CD4-positive, alpha-beta memory T cell (primary cell): Measurements from ENCODE around the gene PMEPA1. TPM values are rescaled to one million over a fixed set of nuclear protein-coding genes. Genes with fewer than 3 reads are reported as not detected.

Source experiments
- CTCF ChIA-PET: fragments of 350-600 bp; sonication (Branson Sonifier 250); formaldehyde crosslinking; loops from one replicate; lab custom pipeline; 2021; ENCODE audit warnings: inconsistent platforms; ENCODE audit not compliant: partially characterized antibody; lab: Charles Lee
- POLR2A ChIA-PET: fragments of 350-600 bp; sonication (Branson Sonifier 250); formaldehyde crosslinking; loops from one replicate; lab custom pipeline; 2021; ENCODE audit not compliant: partially characterized antibody; lab: Charles Lee
- DNase-seq, 5 donors: peaks; one replicate each; pipeline versions ENCODE4 v3.0.0 to v3.0.0-alpha.2; 2020 to 2022; ENCODE audit warnings: mixed read lengths in 1 of 5
- H3K27ac ChIP-seq: one replicate; pipeline ENCODE4 v1.7.0; 2013; ENCODE audit warnings: low read depth, low read length
- H3K27me3 ChIP-seq: 2 replicates; pipeline ENCODE4 v1.7.0; 2013; ENCODE audit warnings: mild to moderate bottlenecking, low read length, moderate library complexity; ENCODE audit not compliant: insufficient read depth
- H3K36me3 ChIP-seq: 2 replicates; pipeline ENCODE4 v1.7.0; 2013; ENCODE audit warnings: mild to moderate bottlenecking, low read length, moderate library complexity; ENCODE audit not compliant: insufficient read depth
- H3K4me1 ChIP-seq: 2 replicates; pipeline ENCODE4 v1.7.0; 2013; ENCODE audit warnings: mild to moderate bottlenecking, low read length, moderate library complexity; ENCODE audit not compliant: insufficient read depth
- H3K4me3 ChIP-seq, 2 donors: one replicate each; pipeline ENCODE4 v1.7.0; 2013; ENCODE audit warnings: low read length in 2 of 2, mild to moderate bottlenecking in 1 of 2
- H3K9me3 ChIP-seq, 2 donors: one replicate each; pipeline ENCODE4 v1.7.0; 2013; ENCODE audit warnings: low read length in 2 of 2, control low read depth in 1 of 2; ENCODE audit not compliant: control insufficient read depth in 1 of 2
- H3K27ac Mint-ChIP-seq, 7 donors: one replicate each; pipeline ENCODE4 v1.8.0; 2020 to 2021; ENCODE audit warnings: mixed read lengths in 7 of 7, mild to moderate bottlenecking in 6 of 7, inconsistent platforms in 3 of 7, moderate library complexity in 3 of 7
- H3K27me3 Mint-ChIP-seq, 2 donors: one replicate each; pipeline ENCODE4 v1.8.0; 2020 to 2021; ENCODE audit warnings: mixed read lengths in 2 of 2
- H3K36me3 Mint-ChIP-seq, 2 donors: one replicate each; pipeline ENCODE4 v1.8.0; 2020 to 2021; ENCODE audit warnings: mixed read lengths in 2 of 2, inconsistent platforms in 1 of 2, mild to moderate bottlenecking in 1 of 2
- H3K4me1 Mint-ChIP-seq, 4 donors: one replicate each; pipeline ENCODE4 v1.8.0; 2020 to 2021; ENCODE audit warnings: mixed read lengths in 4 of 4, mild to moderate bottlenecking in 1 of 4
- H3K4me3 Mint-ChIP-seq, 8 donors: one replicate each; pipeline ENCODE4 v1.8.0; 2020 to 2021; ENCODE audit warnings: mixed read lengths in 8 of 8, mild to moderate bottlenecking in 7 of 8, moderate library complexity in 6 of 8, inconsistent platforms in 3 of 8
- H3K9me3 Mint-ChIP-seq, 8 donors: one replicate each; pipeline ENCODE4 v1.8.0; 2020 to 2021; ENCODE audit warnings: mixed read lengths in 8 of 8, mild to moderate bottlenecking in 5 of 8, inconsistent platforms in 3 of 8, moderate library complexity in 1 of 8
- intact Hi-C: fragments of 100-400 bp; cut with micrococcal nuclease; formaldehyde crosslinking; loops from one replicate; pipeline ENCODE4 v1.15.1; 2023
- polyA plus RNA-seq, 2 donors: library from polyadenylated mRNA; unstranded; fragments of 300-500 nt; fragmentation: Illumina TruSeq; gene quantifications; one replicate each; pipeline ENCODE4 v1.2.3, GENCODE V29; 2021
- total RNA-seq, 2 experiments: library from RNA; stranded (reverse); gene quantifications; one replicate each; pipeline ENCODE4 v1.2.3, GENCODE V29; 2021

Gene PMEPA1
- total and polyA plus RNA-seq, 4 experiments from 2014 or later = 1.2 to 8.9 (median 5.5) TPM

- Histone ChIP-seq H3K36me3 (no peaks in the 10 kb centered on the region), H3K9me3 (no peaks in the 10 kb centered on the region), H3K4me1 (peaks cover 17% of the 10 kb centered on the region), H3K27ac (no peak overlapping the region), H3K4me3 (no peak overlapping the region), H3K27me3 (no peaks in the 10 kb centered on the region)
- H3K27me3 Mint-ChIP-seq = peaks cover 0 to 3% of the 10 kb centered on the region in 2 donors
- H3K4me1 Mint-ChIP-seq = peaks cover 14 to 29% (median 21%) of the 10 kb centered on the region in 4 donors
- peak overlapping the region in 2 of 8 donors; percentile 42 to 64 for H3K4me3 Mint-ChIP-seq
- POLR2A ChIA-PET = interaction anchor here (0.9 kb wide), 1 partner anchor 51 kb away, joined by 4 read pairs; the partner anchor contains the start of gene PMEPA1
- CTCF ChIA-PET = interaction anchor here (1.5 to 2.2 kb wide), 2 partner anchors 36 to 61 kb away, joined by 5 read pairs; no protein-coding TSS in a partner anchor
- DNase-seq = no peak
- no peaks in the 10 kb centered on the region for H3K36me3 Mint-ChIP-seq
- H3K9me3 Mint-ChIP-seq = peaks cover 0 to 2% (median 0%) of the 10 kb centered on the region in 8 donors
- H3K27ac Mint-ChIP-seq = peak overlapping the region in 6 of 7 donors; percentile 2 to 92 (median 82)
- intact Hi-C loops = no loop called here
These were observed 51.4 kb downstream of the PMEPA1 start for GRCh38 chr20:57658447-57658832.

- no peak overlapping the region for H3K27ac ChIP-seq
- no peak overlapping the region for H3K4me3 ChIP-seq
- POLR2A ChIA-PET = no interaction called here
- no peaks in the 10 kb centered on the region for H3K27me3 ChIP-seq
- peaks cover 14 to 29% (median 21%) of the 10 kb centered on the region in 4 donors for H3K4me1 Mint-ChIP-seq
- no peaks in the 10 kb centered on the region for H3K36me3 ChIP-seq
- no peaks in the 10 kb centered on the region for H3K36me3 Mint-ChIP-seq
- peaks cover 0 to 3% of the 10 kb centered on the region in 2 donors for H3K27me3 Mint-ChIP-seq
- intact Hi-C loops = no loop called here
- DNase-seq = peak; percentile 56 to 67 (median 58)
- peaks cover 0 to 2% (median 0%) of the 10 kb centered on the region in 8 donors for H3K9me3 Mint-ChIP-seq
- no peaks in the 10 kb centered on the region for H3K9me3 ChIP-seq
- H3K27ac Mint-ChIP-seq = peak overlapping the region; percentile 2 to 92 (median 88)
- CTCF ChIA-PET = interaction anchor here (2.2 kb wide), 1 partner anchor 60 kb away, joined by 5 read pairs; no protein-coding TSS in a partner anchor
- peak overlapping the region in 6 of 8 donors; percentile 12 to 64 (median 38) for H3K4me3 Mint-ChIP-seq
- peaks cover 17% of the 10 kb centered on the region for H3K4me1 ChIP-seq
These were observed 52.0 kb downstream of the PMEPA1 start for GRCh38 chr20:57657535-57658446.

- no peak overlapping the region for H3K4me3 Mint-ChIP-seq
- ChIA-PET POLR2A (no interaction called here), CTCF (interaction anchor here (1.1 to 4.6 kb wide), 7 partner anchors 28 to 527 kb away, joined by 3 to 42 read pairs (median 26); partner anchors contain the start of gene ZBP1)
- Histone ChIP-seq H3K27me3 (no peaks in the 10 kb centered on the region), H3K9me3 (no peaks in the 10 kb centered on the region), H3K4me1 (peaks cover 17% of the 10 kb centered on the region), H3K36me3 (no peaks in the 10 kb centered on the region), H3K4me3 (no peak overlapping the region), H3K27ac (no peak overlapping the region)
- H3K4me1 Mint-ChIP-seq = peaks cover 14 to 29% (median 21%) of the 10 kb centered on the region in 4 donors
- H3K27ac Mint-ChIP-seq = peak overlapping the region in 1 of 7 donors; percentile 43
- no peak for DNase-seq
- H3K36me3 Mint-ChIP-seq = no peaks in the 10 kb centered on the region
- intact Hi-C loops = no loop called here
- peaks cover 0 to 2% (median 0%) of the 10 kb centered on the region in 8 donors for H3K9me3 Mint-ChIP-seq
- H3K27me3 Mint-ChIP-seq = peaks cover 0 to 3% of the 10 kb centered on the region in 2 donors
These were observed 52.8 kb downstream of the PMEPA1 start for GRCh38 chr20:57656821-57657534.

- POLR2A ChIA-PET = no interaction called here
- no peak for DNase-seq
- intact Hi-C loops = no loop called here
- Mint-ChIP-seq H3K27ac (no peak overlapping the region), H3K4me1 (peaks cover 14 to 29% (median 21%) of the 10 kb centered on the region in 4 donors), H3K9me3 (peaks cover 0 to 2% (median 0%) of the 10 kb centered on the region in 8 donors), H3K27me3 (peaks cover 0 to 3% of the 10 kb centered on the region in 2 donors), H3K36me3 (no peaks in the 10 kb centered on the region), H3K4me3 (no peak overlapping the region)
- no peaks in the 10 kb centered on the region for H3K9me3 ChIP-seq
- H3K36me3 ChIP-seq = no peaks in the 10 kb centered on the region
- H3K4me1 ChIP-seq = peaks cover 17% of the 10 kb centered on the region
- H3K27ac ChIP-seq = no peak overlapping the region
- H3K4me3 ChIP-seq = no peak overlapping the region
- CTCF ChIA-PET = interaction anchor here (1.1 to 4.6 kb wide), 7 partner anchors 27 to 528 kb away, joined by 3 to 42 read pairs (median 26); partner anchors contain the start of gene ZBP1
- no peaks in the 10 kb centered on the region for H3K27me3 ChIP-seq
These were observed 53.5 kb downstream of the PMEPA1 start for GRCh38 chr20:57656252-57656820.

- DNase-seq = no peak
- Mint-ChIP-seq H3K9me3 (peaks cover 0 to 2% (median 0%) of the 10 kb centered on the region in 8 donors), H3K4me1 (peaks cover 14 to 29% (median 21%) of the 10 kb centered on the region in 4 donors), H3K4me3 (no peak overlapping the region), H3K27me3 (peaks cover 0 to 3% of the 10 kb centered on the region in 2 donors), H3K27ac (no peak overlapping the region), H3K36me3 (no peaks in the 10 kb centered on the region)
- Histone ChIP-seq H3K9me3 (no peaks in the 10 kb centered on the region), H3K4me1 (peaks cover 17% of the 10 kb centered on the region), H3K27ac (no peak overlapping the region), H3K27me3 (no peaks in the 10 kb centered on the region), H3K36me3 (no peaks in the 10 kb centered on the region), H3K4me3 (no peak overlapping the region)
- ChIA-PET CTCF (interaction anchor here (1.1 to 4.6 kb wide), 8 partner anchors 27 to 528 kb away, joined by 3 to 42 read pairs (median 22); partner anchors contain the start of gene ZBP1), POLR2A (no interaction called here)
- intact Hi-C loops = loop anchor here (2.0 kb wide), 1 partner anchor 33 kb away; no protein-coding TSS in a partner anchor
These were observed 54.0 kb downstream of the PMEPA1 start for GRCh38 chr20:57655809-57656155.

GRCh38 chr20:57654998-57655808 is 54.6 kb downstream of the PMEPA1 start:
- peak overlapping the region in 1 of 7 donors; percentile 68 for H3K27ac Mint-ChIP-seq
- POLR2A ChIA-PET = no interaction called here

More at GRCh38 chr20:57654998-57655808, 54.6 kb downstream of the PMEPA1 start:
- Histone ChIP-seq H3K9me3 (no peaks in the 10 kb centered on the region), H3K27me3 (no peaks in the 10 kb centered on the region), H3K4me3 (no peak overlapping the region), H3K4me1 (peaks cover 17% of the 10 kb centered on the region), H3K36me3 (no peaks in the 10 kb centered on the region), H3K27ac (no peak overlapping the region)
- Mint-ChIP-seq H3K27me3 (peaks cover 0 to 3% of the 10 kb centered on the region in 2 donors), H3K4me1 (peaks cover 14 to 29% (median 21%) of the 10 kb centered on the region in 4 donors), H3K9me3 (no peaks in the 10 kb centered on the region), H3K4me3 (no peak overlapping the region), H3K36me3 (no peaks in the 10 kb centered on the region)
- intact Hi-C loops = loop anchor here (1.0 to 2.0 kb wide), 3 partner anchors 32 to 554 kb away; no protein-coding TSS in a partner anchor
- DNase-seq = no peak
- CTCF ChIA-PET = interaction anchor here (0.6 to 4.6 kb wide), 12 partner anchors 20 to 551 kb away, joined by 3 to 42 read pairs (median 10); partner anchors contain the start of gene ZBP1
